Liver (tissue), 9 donors: Measurements from ENCODE around the gene KCNMA1. TPM values are rescaled to one million over a fixed set of nuclear protein-coding genes. Genes with fewer than 3 reads are reported as not detected.

Source experiments
- DNase-seq: peaks from one replicate; pipeline ENCODE4 v3.0.0-alpha.2; 2017; ENCODE audit warnings: low spot score
- H3K27ac ChIP-seq, 2 donors: one replicate each; pipeline ENCODE4 v1.7.0; 2013; ENCODE audit warnings: inconsistent platforms in 2 of 2, low read length in 2 of 2, control low read depth in 1 of 2, low read depth in 1 of 2, mild to moderate bottlenecking in 1 of 2
- H3K27me3 ChIP-seq, 4 donors: one replicate each; pipeline versions ENCODE4 v1.6.1 to v1.7.0; 2013; ENCODE audit warnings: low read length in 3 of 4, inconsistent platforms in 1 of 4, mild to moderate bottlenecking in 1 of 4, moderate library complexity in 1 of 4; ENCODE audit not compliant: control insufficient read depth in 4 of 4, insufficient read depth in 4 of 4
- H3K36me3 ChIP-seq, 4 donors: one replicate each; pipeline versions ENCODE4 v1.6.1 to v1.7.0; 2013; ENCODE audit warnings: low read length in 3 of 4, mild to moderate bottlenecking in 3 of 4, low read depth in 1 of 4, moderate library complexity in 1 of 4; ENCODE audit not compliant: control insufficient read depth in 4 of 4, insufficient read depth in 3 of 4
- H3K4me1 ChIP-seq, 4 donors: one replicate each; pipeline versions ENCODE4 v1.6.1 to v1.7.0; 2013; ENCODE audit warnings: low read length in 3 of 4, mild to moderate bottlenecking in 3 of 4, moderate library complexity in 1 of 4; ENCODE audit not compliant: control insufficient read depth in 4 of 4, insufficient read depth in 4 of 4
- H3K4me3 ChIP-seq, 3 donors: one replicate each; pipeline versions ENCODE4 v1.6.1 to v1.7.0; 2013; ENCODE audit warnings: low read length in 3 of 3, control low read depth in 1 of 3, low read depth in 1 of 3, mild to moderate bottlenecking in 1 of 3
- H3K9ac ChIP-seq, 2 donors: one replicate each; pipeline ENCODE4 v1.7.0; 2013; ENCODE audit warnings: low read length in 2 of 2, mild to moderate bottlenecking in 2 of 2, moderate library complexity in 2 of 2, control low read depth in 1 of 2, low read depth in 1 of 2
- H3K9me3 ChIP-seq, 4 donors: one replicate each; pipeline versions ENCODE4 v1.6.1 to v1.7.0; 2013; ENCODE audit warnings: low read length in 3 of 4; ENCODE audit not compliant: control insufficient read depth in 4 of 4
- ATF3 ChIP-seq: IDR thresholded peaks from 2 replicates; pipeline ENCODE4 v1.6.1; 2016; ENCODE audit warnings: antibody characterized with exemption
- CTCF ChIP-seq: fragments of 150-350 bp; IDR thresholded peaks from 2 replicates; pipeline ENCODE4 v1.5.1; 2017; ENCODE audit warnings: improper control_type of control experiment, low read depth, low read length; ENCODE audit not compliant: missing input control
- EGR1 ChIP-seq, 2 donors: IDR thresholded peaks; 2 replicates each; pipeline ENCODE4 v1.6.1; 2016 to 2018; ENCODE audit warnings: antibody characterized with exemption in 2 of 2, low read depth in 2 of 2
- FOXA1 ChIP-seq: IDR thresholded peaks from 2 replicates; pipeline ENCODE4 v1.6.1; 2016; ENCODE audit warnings: antibody characterized with exemption
- FOXA2 ChIP-seq: IDR thresholded peaks from 2 replicates; pipeline ENCODE4 v1.6.1; 2016; ENCODE audit warnings: antibody characterized with exemption
- GABPA ChIP-seq, 2 donors: IDR thresholded peaks in 1 of 2; conservative IDR thresholded peaks in 1 of 2; 2 replicates each; pipeline ENCODE4 v1.6.1; 2016; ENCODE audit warnings: antibody characterized with exemption in 2 of 2, mild to moderate bottlenecking in 1 of 2, moderate library complexity in 1 of 2
- HNF4A ChIP-seq, 2 donors: conservative IDR thresholded peaks; 2 replicates each; pipeline ENCODE4 v1.6.1; 2016; ENCODE audit warnings: antibody characterized with exemption in 2 of 2, mild to moderate bottlenecking in 2 of 2
- HNF4G ChIP-seq: IDR thresholded peaks from 2 replicates; pipeline ENCODE4 v1.6.1; 2016; ENCODE audit warnings: antibody characterized with exemption
- JUND ChIP-seq, 2 donors: IDR thresholded peaks; 2 replicates each; pipeline ENCODE4 v1.6.1; 2016; ENCODE audit warnings: antibody characterized with exemption in 2 of 2
- MAX ChIP-seq: IDR thresholded peaks from 2 replicates; pipeline ENCODE4 v1.6.1; 2016; ENCODE audit warnings: antibody characterized with exemption
- NR2F2 ChIP-seq: IDR thresholded peaks from 2 replicates; pipeline ENCODE4 v1.6.1; 2016; ENCODE audit warnings: antibody characterized with exemption
- RAD21 ChIP-seq, 2 donors: IDR thresholded peaks; 2 replicates each; pipeline ENCODE4 v1.6.1; 2016; ENCODE audit warnings: antibody characterized with exemption in 2 of 2, mild to moderate bottlenecking in 2 of 2
- REST ChIP-seq: IDR thresholded peaks from 2 replicates; pipeline ENCODE4 v1.6.1; 2016; ENCODE audit warnings: antibody characterized with exemption, mild to moderate bottlenecking
- RXRA ChIP-seq, 2 donors: IDR thresholded peaks; 2 replicates each; pipeline ENCODE4 v1.6.1; 2017 to 2018; ENCODE audit warnings: antibody characterized with exemption in 2 of 2, mild to moderate bottlenecking in 1 of 2
- SP1 ChIP-seq: IDR thresholded peaks from 2 replicates; pipeline ENCODE4 v1.6.1; 2018; ENCODE audit warnings: antibody characterized with exemption, mild to moderate bottlenecking
- TAF1 ChIP-seq: conservative IDR thresholded peaks from 2 replicates; pipeline ENCODE4 v1.6.1; 2016; ENCODE audit warnings: antibody characterized with exemption, mild to moderate bottlenecking
- YY1 ChIP-seq: IDR thresholded peaks from 2 replicates; pipeline ENCODE4 v1.6.1; 2016; ENCODE audit warnings: antibody characterized with exemption, mild to moderate bottlenecking
- ZBTB33 ChIP-seq: IDR thresholded peaks from 2 replicates; pipeline ENCODE4 v1.6.1; 2016; ENCODE audit warnings: antibody characterized with exemption
- WGBS: extraction: QIAGEN DNeasy Blood & Tissue Kit; methylation state at CpG from one replicate; pipeline ENCODE4 v1.1.7; 2013; 5-methylcytosine and 5-hydroxymethylcytosine counted together
- polyA plus RNA-seq, 2 donors: library from polyadenylated mRNA; stranded (reverse) in 1 of 2; unstranded in 1 of 2; fragments of 200-250 nt in 1 of 2; fragments of >200 nt in 1 of 2; fragmentation: Nextera tagmentation in 1 of 2; extraction: Ambion mirVana in 1 of 2; gene quantifications; one replicate each; pipeline versions ENCODE4 v1.2.1 to v1.2.3, GENCODE V29; 2013 to 2015
- total RNA-seq, 2 donors: library from RNA; depleted of rRNA; stranded (reverse); fragments of >200 nt; gene quantifications; one replicate each; pipeline ENCODE4 v1.2.3, GENCODE V29; 2014
- donor health status: healthy.
- donor health status: healthy.
- donor health status: healthy.
- donor health status: healthy.
- donor health status: healthy.

Gene KCNMA1
- total and polyA plus RNA-seq, 4 donors = 2.5 to 9.7 (median 4.7) TPM

GRCh38 chr10:77339166-77339565, 298.4 kb downstream of the KCNMA1 start:
- no peak for DNase-seq
- Histone ChIP-seq H3K4me1 (peaks cover 0 to 14% (median 8%) of the 10 kb centered on the region in 4 donors), H3K4me3 (no peak overlapping the region), H3K27me3 (no peaks in the 10 kb centered on the region), H3K36me3 (no peaks in the 10 kb centered on the region), H3K9ac (no peak overlapping the region), H3K27ac (no peak overlapping the region), H3K9me3 (peaks cover 0 to 3% (median 1%) of the 10 kb centered on the region in 4 donors)
- TF ChIP-seq YY1 (no peak), ZBTB33 (no peak), TAF1 (no peak), FOXA2 (no peak), ATF3 (no peak), HNF4G (no peak), EGR1 (IDR thresholded peaks at IDR 0.05; ENCODE audit: low read depth in 2 of 2) (no peak), RXRA (IDR thresholded peaks at IDR 0.05) (no peak), NR2F2 (no peak), FOXA1 (no peak), CTCF (no peak), RAD21 (IDR thresholded peaks at IDR 0.05) (no peak)
- WGBS = 80% methylated on average over 1 of the region's 1 CpG

- TF ChIP-seq RAD21 (IDR thresholded peaks at IDR 0.05) (no peak), HNF4A (conservative IDR thresholded peaks at IDR 0.05) (no peak), YY1 (no peak), SP1 (no peak), RXRA (IDR thresholded peaks at IDR 0.05) (no peak), REST (no peak), FOXA1 (no peak), ZBTB33 (no peak), CTCF (no peak), GABPA (IDR thresholded peaks at IDR 0.05 in 1 of 2, conservative IDR thresholded peaks at IDR 0.05 in 1 of 2) (no peak), JUND (IDR thresholded peaks at IDR 0.05) (no peak), ATF3 (no peak), HNF4G (no peak), NR2F2 (no peak), EGR1 (IDR thresholded peaks at IDR 0.05; ENCODE audit: low read depth in 2 of 2) (no peak), MAX (no peak), FOXA2 (no peak), TAF1 (no peak)
- WGBS = 93% methylated on average over 4 of the region's 4 CpGs
- DNase-seq = no peak
Observed at GRCh38 chr10:77338143-77338542, 299.5 kb downstream of the KCNMA1 start.

More at GRCh38 chr10:77338143-77338542, 299.5 kb downstream of the KCNMA1 start:
- Histone ChIP-seq H3K36me3 (no peaks in the 10 kb centered on the region), H3K9ac (no peak overlapping the region), H3K9me3 (peaks cover 0 to 3% (median 1%) of the 10 kb centered on the region in 4 donors), H3K27me3 (no peaks in the 10 kb centered on the region), H3K4me1 (peaks cover 2 to 22% (median 17%) of the 10 kb centered on the region in 4 donors), H3K27ac (no peak overlapping the region), H3K4me3 (no peak overlapping the region)
